ENCODE results near the gene DNMBP. TPM values are rescaled to one million over a fixed set of nuclear protein-coding genes. Genes with fewer than 3 reads are reported as not detected.

DNMBP gene
- total RNA-seq, 1 donor from 2014 or later = 2.3 TPM

GRCh38 chr10:100014071-100014762 is 4.5 kb upstream of the DNMBP start:
- intact Hi-C loops (cut with micrococcal nuclease) = loop anchor here (5.0 kb wide), 1 partner anchor 1338 kb away; the partner anchor contains the start of gene BTRC

GRCh38 chr10:100013621-100014020 is 3.9 kb upstream of the DNMBP start:
- intact Hi-C loops (cut with micrococcal nuclease) = loop anchor here (5.0 kb wide), 1 partner anchor 1339 kb away; the partner anchor contains the start of gene BTRC

GRCh38 chr10:100011906-100012305 is 2.2 kb upstream of the DNMBP start:
- intact Hi-C loops (cut with micrococcal nuclease) = loop anchor here (5.0 kb wide), 1 partner anchor 1340 kb away; the partner anchor contains the start of gene BTRC

DNA sequence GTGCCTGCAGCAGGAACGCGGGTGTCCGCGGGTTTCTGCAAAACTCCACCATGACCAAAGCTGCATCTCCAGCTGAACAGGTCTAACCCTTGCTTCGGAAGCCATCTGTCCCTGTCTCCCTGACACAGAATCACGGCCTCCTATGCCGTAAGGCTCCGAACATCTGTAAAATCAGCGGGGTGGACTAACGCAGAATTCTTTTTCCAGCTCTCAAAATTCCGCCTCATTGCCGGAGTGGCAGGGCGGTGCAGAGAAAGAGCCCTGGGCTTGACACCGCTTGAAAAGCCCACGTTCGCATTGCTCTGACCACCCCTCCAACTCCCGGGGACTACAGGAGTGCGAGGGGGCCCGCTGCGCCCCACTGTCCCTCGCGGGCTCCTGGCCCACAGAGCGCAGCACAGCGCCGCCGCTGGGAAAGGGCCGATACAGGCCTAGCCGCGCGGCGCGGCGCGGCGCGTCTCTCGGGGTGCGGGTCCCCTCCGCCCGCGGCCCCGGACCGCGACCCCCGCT is 409 bp downstream of the DNMBP start:
- intact Hi-C loops (cut with micrococcal nuclease) = loop anchor here (1.0 to 10.0 kb wide), 11 partner anchors 15 to 1875 kb away; partner anchors contain the start of genes CHUK, COX15, CUTC and ERLIN1

- intact Hi-C loops (cut with micrococcal nuclease) = loop anchor here (1.0 to 10.0 kb wide), 11 partner anchors 14 to 1874 kb away; partner anchors contain the start of genes CHUK, COX15, CUTC and ERLIN1
These were observed 952 bp downstream of the DNMBP start for GRCh38 chr10:100008708-100009282.

GRCh38 chr10:100008142-100008522 is 1.6 kb downstream of the DNMBP start:
- intact Hi-C loops (cut with micrococcal nuclease) = loop anchor here (2.0 to 10.0 kb wide), 6 partner anchors 114 to 1873 kb away; partner anchors contain the start of genes CHUK, ERLIN1, GOT1 and R3HCC1L

DNA sequence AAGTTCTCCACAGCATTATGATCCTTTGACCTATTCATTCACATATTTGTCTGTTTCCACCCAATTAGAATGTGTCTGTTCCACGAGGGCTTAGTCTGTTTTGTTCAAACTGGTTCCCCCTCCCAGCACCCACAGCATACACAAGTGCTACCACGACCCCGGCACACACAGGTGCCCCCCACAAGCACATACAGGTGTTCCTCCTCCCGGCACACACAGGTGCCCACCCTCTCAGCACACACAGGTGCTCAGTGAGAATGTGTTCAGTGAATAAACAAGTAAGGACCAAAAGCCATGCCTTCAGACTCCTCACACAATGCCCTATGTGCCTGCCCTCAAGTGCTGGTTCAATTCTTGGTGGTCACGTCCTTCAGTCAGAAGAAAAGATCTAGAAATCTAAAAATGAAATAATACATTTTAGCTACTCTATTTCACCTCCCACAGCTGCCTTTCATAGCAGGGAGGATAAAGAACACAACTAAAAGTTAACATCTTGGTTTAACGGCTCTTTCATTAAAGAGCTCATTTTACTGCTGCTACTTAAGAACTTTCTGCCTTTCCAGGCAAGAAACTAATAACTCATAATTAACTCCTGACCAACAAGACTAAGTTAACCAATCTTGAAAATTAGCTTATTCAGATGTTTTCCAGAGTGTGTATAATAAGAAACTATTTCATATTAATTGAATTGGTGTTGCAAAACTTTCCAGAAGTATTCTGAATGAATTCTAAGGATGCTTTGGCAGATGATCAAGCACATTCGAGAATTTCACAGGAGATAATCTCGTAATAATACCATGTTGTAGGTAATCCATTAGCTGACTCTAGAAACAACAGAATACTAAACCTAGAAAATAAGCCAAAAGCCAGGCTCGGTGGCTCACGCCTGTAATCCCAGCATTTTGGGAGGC is 2.3 kb downstream of the DNMBP start:
- intact Hi-C loops (cut with micrococcal nuclease) = loop anchor here (2.0 to 10.0 kb wide), 6 partner anchors 115 to 1873 kb away; partner anchors contain the start of genes CHUK, ERLIN1, GOT1 and R3HCC1L

GRCh38 chr10:100006243-100006886 is 3.4 kb downstream of the DNMBP start:
- intact Hi-C loops (cut with micrococcal nuclease) = loop anchor here (5.0 to 10.0 kb wide), 4 partner anchors 116 to 1872 kb away; partner anchors contain the start of genes ERLIN1, GOT1 and R3HCC1L

DNA sequence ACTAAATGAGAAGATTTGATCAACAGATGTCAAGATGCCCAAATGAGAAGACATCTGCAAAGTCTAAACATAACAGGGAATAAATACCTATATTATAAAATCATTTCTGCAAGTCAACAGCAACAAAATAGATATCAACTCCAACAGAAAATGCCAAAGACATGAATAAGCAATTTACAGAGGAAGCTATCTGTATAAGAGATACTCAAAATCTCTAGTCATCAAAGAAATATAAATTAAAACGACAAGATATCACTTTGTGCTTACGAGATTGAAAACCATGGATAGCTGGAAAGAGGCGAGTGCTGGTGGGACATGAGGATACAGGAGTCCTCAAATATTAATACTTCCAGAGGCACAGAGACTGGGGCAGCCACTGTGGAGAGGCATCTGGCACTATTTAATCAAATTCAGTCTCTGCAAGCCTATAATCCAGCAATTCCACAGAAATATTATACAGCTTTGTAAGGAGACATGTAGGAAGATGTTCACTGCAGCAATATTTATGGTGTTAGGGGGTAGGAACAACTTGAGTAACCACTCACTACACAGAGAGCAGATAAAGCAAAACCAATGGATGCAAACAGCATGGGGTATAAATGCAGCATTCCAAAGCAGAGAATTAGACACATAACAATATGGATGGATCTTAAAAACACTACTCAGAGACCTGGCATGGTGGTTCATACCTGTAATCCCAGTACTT is 4.8 kb downstream of the DNMBP start:
- intact Hi-C loops (cut with micrococcal nuclease) = loop anchor here (5.0 to 10.0 kb wide), 4 partner anchors 117 to 1870 kb away; partner anchors contain the start of genes ERLIN1, GOT1 and R3HCC1L

GRCh38 chr10:100000109-100000644 is 9.6 kb downstream of the DNMBP start:
- intact Hi-C loops (cut with micrococcal nuclease) = loop anchor here (10.0 kb wide), 2 partner anchors 565 to 1865 kb away; partner anchors contain the start of genes GOT1 and R3HCC1L

DNA sequence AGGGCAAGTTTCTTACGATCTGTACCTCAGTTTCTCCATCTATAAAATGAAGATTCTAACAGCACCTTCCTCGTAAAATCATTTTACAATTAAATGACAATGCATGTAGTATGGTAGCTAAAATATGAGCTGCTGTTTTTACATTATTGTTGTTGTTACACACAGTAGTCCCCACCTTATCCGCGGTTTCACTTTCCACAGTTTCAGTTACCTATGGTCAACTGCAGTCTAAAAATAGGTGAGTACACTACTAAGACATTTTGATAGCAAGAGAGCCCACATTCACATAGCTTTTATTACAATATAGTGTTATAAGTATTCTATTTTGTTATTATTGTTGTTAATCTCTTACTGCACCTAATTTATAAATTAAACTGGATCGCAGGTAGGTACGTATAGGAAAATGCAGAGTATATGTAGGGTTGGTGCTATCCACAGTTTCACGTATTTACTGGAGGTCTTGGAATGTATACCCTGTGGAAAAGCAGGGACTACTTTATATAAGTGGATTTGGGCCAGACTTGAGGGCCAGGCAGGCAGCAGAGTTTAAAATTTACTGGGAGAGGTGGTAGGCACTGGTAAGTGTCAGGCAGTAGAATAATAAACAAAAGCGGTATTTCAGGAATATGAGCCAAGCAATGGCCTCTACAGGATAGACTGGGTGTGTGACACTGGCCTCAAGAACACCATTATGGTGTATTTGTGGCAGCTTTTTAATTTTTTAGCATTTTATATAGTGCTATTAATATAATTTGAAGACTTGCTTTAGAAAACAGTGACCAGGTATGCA is 10.2 kb downstream of the DNMBP start:
- intact Hi-C loops (cut with micrococcal nuclease) = loop anchor here (10.0 kb wide), 2 partner anchors 565 to 1865 kb away; partner anchors contain the start of genes GOT1 and R3HCC1L

DNA sequence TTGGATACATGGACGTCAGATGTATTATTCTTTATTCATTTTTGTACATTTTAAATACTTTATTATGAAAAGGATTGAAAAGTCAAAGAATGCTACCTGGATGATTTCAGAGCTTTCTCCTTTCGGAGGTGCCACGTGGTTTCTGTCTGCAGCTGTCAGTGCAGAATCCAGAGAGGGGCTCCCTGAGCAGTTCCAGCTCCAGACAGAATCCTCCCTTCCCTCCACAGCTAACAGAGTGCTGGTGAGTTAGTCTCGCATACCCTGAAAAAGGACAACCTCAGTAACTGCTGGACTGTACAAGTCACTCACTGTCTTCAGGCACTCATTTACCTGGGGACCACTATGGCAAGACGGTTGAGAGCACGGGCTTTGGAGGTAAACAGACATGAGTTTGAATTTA is 10.9 kb downstream of the DNMBP start:
- intact Hi-C loops (cut with micrococcal nuclease) = no loop called here

GRCh38 chr10:99996671-99997648 is 12.8 kb downstream of the DNMBP start:
- intact Hi-C loops (cut with micrococcal nuclease) = no loop called here

- intact Hi-C loops (cut with micrococcal nuclease) = no loop called here
These were observed 14.0 kb downstream of the DNMBP start for GRCh38 chr10:99995713-99996112.

DNA sequence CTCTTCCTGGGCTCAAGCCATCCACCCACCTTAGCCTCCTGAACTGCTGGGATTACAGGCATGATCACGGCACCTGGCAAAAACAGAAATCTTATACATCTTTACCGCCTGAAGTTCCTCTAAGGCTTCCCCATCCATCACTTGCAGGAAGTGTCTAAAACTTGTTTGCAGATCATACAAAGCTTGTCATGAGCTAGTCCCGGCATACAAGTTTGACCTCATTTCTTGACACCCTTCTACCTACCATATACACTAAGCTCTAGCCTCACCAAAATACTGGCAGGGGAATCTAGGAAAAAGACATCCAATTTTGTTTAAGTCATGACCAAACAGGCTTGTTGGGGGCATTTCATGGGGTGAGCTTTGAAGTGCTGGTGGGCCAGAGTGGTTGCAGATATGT is 14.5 kb downstream of the DNMBP start:
- intact Hi-C loops (cut with micrococcal nuclease) = no loop called here

DNA sequence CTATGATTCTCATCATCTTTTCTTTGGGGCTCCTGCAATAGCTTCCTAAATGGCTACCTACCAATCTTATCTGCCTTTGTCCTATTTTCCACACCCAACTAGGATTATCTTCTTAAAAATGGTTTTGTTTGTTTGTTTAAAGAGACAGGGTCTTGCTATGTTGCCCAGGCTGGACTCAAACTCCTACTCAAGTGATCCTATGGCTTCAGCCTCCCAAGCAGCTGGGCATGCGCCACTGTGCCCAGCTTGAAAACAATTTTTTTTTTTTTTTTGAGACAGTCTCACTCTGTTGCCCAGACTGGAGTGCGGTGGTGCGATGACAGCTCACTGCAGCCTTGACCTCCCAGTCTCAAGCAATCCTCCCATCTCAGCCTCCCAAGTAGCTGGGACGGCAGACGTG is 14.9 kb downstream of the DNMBP start:
- intact Hi-C loops (cut with micrococcal nuclease) = loop anchor here (1.0 to 5.0 kb wide), 2 partner anchors 14 to 262 kb away; partner anchors contain the start of genes COX15, CUTC and DNMBP

All from T-helper 1 cell treated with Interleukin-12 subunit alpha and Interleukin-12 subunit beta and Interleukin-4 antibody, amounts not matched to agents 30 ng/mL and 1 ng/mL, for 36 hours (primary cell).